H1 (cell line): Measurements from ENCODE around the gene IPO13. TPM values are rescaled to one million over a fixed set of nuclear protein-coding genes. Genes with fewer than 3 reads are reported as not detected.

ENCODE experiments used
- CTCF ChIA-PET: fragments of 300-600 bp; sonication (Branson Sonifier 250); formaldehyde crosslinking; loops from one replicate; lab custom pipeline; 2021; ENCODE audit not compliant: partially characterized antibody; lab: Charles Lee
- POLR2A ChIA-PET: fragments of 300-600 bp; sonication (Branson Sonifier 250); formaldehyde crosslinking; loops from one replicate; lab custom pipeline; 2021; ENCODE audit warnings: inconsistent platforms; ENCODE audit not compliant: partially characterized antibody; lab: Charles Lee
- DNase-seq, 2 experiments: peaks; one replicate each; pipeline versions ENCODE4 v3.0.0 to v3.0.0-alpha.2; 2010 to 2022; ENCODE audit warnings: low spot score in 2 of 2, low read depth in 1 of 2, mixed read lengths in 1 of 2
- FAIRE-seq: peaks from 2 replicates; lab custom pipeline; 2011; peaks lifted over from hg19 to GRCh38; lab: Jason Lieb, UNC
- H2AFZ ChIP-seq: 2 replicates; pipeline ENCODE4 v1.8.1; 2012; ENCODE audit warnings: low read length, inconsistent platforms
- H2AK5ac ChIP-seq: 2 replicates; pipeline ENCODE4 v1.6.1; 2013; ENCODE audit warnings: low read depth, low read length
- H2BK120ac ChIP-seq: replicated peaks from 2 replicates; pipeline ENCODE3; 2013; ENCODE audit warnings: low read depth, low read length, inconsistent platforms
- H2BK12ac ChIP-seq: 2 replicates; pipeline ENCODE4 v1.6.1; 2013; ENCODE audit warnings: low read depth, low read length
- H2BK15ac ChIP-seq: 2 replicates; pipeline ENCODE4 v1.6.1; 2013; ENCODE audit warnings: low read length
- H2BK20ac ChIP-seq: 2 replicates; pipeline ENCODE4 v1.6.1; 2013; ENCODE audit warnings: low read length
- H2BK5ac ChIP-seq: 2 replicates; pipeline ENCODE4 v1.6.1; 2013; ENCODE audit warnings: low read depth, low read length
- H3K14ac ChIP-seq: 2 replicates; pipeline ENCODE4 v1.6.1; 2013; ENCODE audit warnings: inconsistent platforms; ENCODE audit not compliant: insufficient read length
- H3K18ac ChIP-seq: 2 replicates; pipeline ENCODE4 v1.6.1; 2013; ENCODE audit warnings: low read length; ENCODE audit errors: extremely low read depth
- H3K23ac ChIP-seq: 2 replicates; pipeline ENCODE4 v1.6.1; 2013; ENCODE audit warnings: inconsistent platforms; ENCODE audit not compliant: insufficient read length
- H3K23me2 ChIP-seq: 2 replicates; pipeline ENCODE4 v1.6.1; 2013; ENCODE audit warnings: low read depth, low read length
- H3K27ac ChIP-seq: 2 replicates; pipeline ENCODE4 v1.6.1; 2011; ENCODE audit warnings: low read depth, low read length, inconsistent platforms
- H3K27me3 ChIP-seq, 4 experiments: replicated peaks in 1 of 4; 1 replicate in 1 of 4; 2 replicates in 3 of 4; pipeline versions ENCODE4 v1.6.1 to v1.8.1; 2011 to 2013; ENCODE audit warnings: low read length in 3 of 4, mild to moderate bottlenecking in 3 of 4, inconsistent platforms in 2 of 4, mixed read lengths in 2 of 4, moderate library complexity in 1 of 4; ENCODE audit not compliant: control insufficient read depth in 3 of 4, insufficient read depth in 3 of 4; ENCODE audit errors: extremely low read depth in 1 of 4
- H3K36me3 ChIP-seq, 4 experiments: 2 replicates each; pipeline versions ENCODE4 v1.6.1 to v1.8.1; 2011 to 2013; ENCODE audit warnings: mild to moderate bottlenecking in 4 of 4, low read length in 3 of 4, moderate library complexity in 2 of 4, control low read depth in 1 of 4, inconsistent platforms in 1 of 4; ENCODE audit not compliant: insufficient read depth in 4 of 4, control insufficient read depth in 2 of 4
- H3K4ac ChIP-seq: replicated peaks from 2 replicates; pipeline ENCODE3; 2013; ENCODE audit warnings: low read length, low read depth, mixed read lengths, inconsistent platforms; ENCODE audit not compliant: insufficient read length
- H3K4me1 ChIP-seq, 4 experiments: replicated peaks in 1 of 4; 1 replicate in 1 of 4; 2 replicates in 3 of 4; pipeline versions ENCODE4 v1.6.1 to v1.8.1; 2011 to 2013; ENCODE audit warnings: low read length in 3 of 4, inconsistent platforms in 2 of 4, mixed read lengths in 1 of 4; ENCODE audit not compliant: insufficient read depth in 4 of 4, control insufficient read depth in 3 of 4
- H3K4me2 ChIP-seq, 2 experiments: 2 replicates each; pipeline versions ENCODE4 v1.6.1 to v1.8.1; 2011 to 2013; ENCODE audit warnings: low read depth in 2 of 2, low read length in 2 of 2, control low read depth in 1 of 2, inconsistent platforms in 1 of 2, mild to moderate bottlenecking in 1 of 2; ENCODE audit not compliant: insufficient read depth in 1 of 2
- H3K4me3 ChIP-seq, 4 experiments: fragments of 200-600, 300-600 bp in 1 of 4; sonication (generic), shearing (Covaris generic), sonication (Bioruptor Twin) in 1 of 4; 2 replicates each; pipeline versions ENCODE4 v1.5.1 to v1.8.1; 2011 to 2016; ENCODE audit warnings: low read length in 4 of 4, low read depth in 3 of 4, control low read depth in 2 of 4, inconsistent platforms in 2 of 4, mild to moderate bottlenecking in 2 of 4, mixed read lengths in 1 of 4, moderate library complexity in 1 of 4; ENCODE audit not compliant: insufficient read depth in 2 of 4; ENCODE audit errors: extremely low read depth in 1 of 4
- H3K56ac ChIP-seq: replicated peaks from 2 replicates; pipeline ENCODE3; 2013; ENCODE audit warnings: low read depth, mild to moderate bottlenecking, mixed read lengths, low read length, inconsistent platforms; ENCODE audit not compliant: insufficient read length
- H3K79me1 ChIP-seq: 2 replicates; pipeline ENCODE4 v1.6.1; 2013; ENCODE audit warnings: low read depth, low read length, control low read depth
- H3K79me2 ChIP-seq, 2 experiments: 2 replicates each; pipeline versions ENCODE4 v1.6.1 to v1.8.1; 2012 to 2013; ENCODE audit warnings: low read length in 2 of 2, mild to moderate bottlenecking in 2 of 2, inconsistent platforms in 1 of 2; ENCODE audit not compliant: insufficient read depth in 2 of 2, control insufficient read depth in 1 of 2
- H3K9ac ChIP-seq, 4 experiments: replicated peaks in 1 of 4; 1 replicate in 1 of 4; 2 replicates in 3 of 4; pipeline versions ENCODE4 v1.6.1 to v1.8.1; 2011 to 2013; ENCODE audit warnings: low read depth in 3 of 4, low read length in 3 of 4, control low read depth in 2 of 4, mild to moderate bottlenecking in 2 of 4, moderate library complexity in 2 of 4, inconsistent platforms in 1 of 4; ENCODE audit errors: extremely low read depth in 1 of 4
- H3K9me3 ChIP-seq, 2 experiments: 2 replicates each; pipeline versions ENCODE4 v1.6.1 to v1.8.1; 2012 to 2013; ENCODE audit warnings: mild to moderate bottlenecking in 2 of 2, moderate library complexity in 2 of 2, control low read depth in 1 of 2, inconsistent platforms in 1 of 2, low read depth in 1 of 2, low read length in 1 of 2, mixed read lengths in 1 of 2; ENCODE audit not compliant: insufficient read depth in 2 of 2
- H4K20me1 ChIP-seq, 2 experiments: replicated peaks in 1 of 2; 2 replicates each; pipeline versions ENCODE3 to v1.8.1; 2011 to 2013; ENCODE audit warnings: inconsistent platforms in 2 of 2, low read length in 2 of 2, mild to moderate bottlenecking in 1 of 2; ENCODE audit not compliant: insufficient read depth in 2 of 2, control insufficient read depth in 1 of 2
- H4K5ac ChIP-seq: 2 replicates; pipeline ENCODE4 v1.6.1; 2013; ENCODE audit warnings: low read length, low read depth, mixed read lengths, inconsistent platforms; ENCODE audit not compliant: insufficient read length
- H4K8ac ChIP-seq: 2 replicates; pipeline ENCODE4 v1.8.0; 2013; ENCODE audit warnings: mild to moderate bottlenecking, moderate library complexity, low read length, inconsistent platforms; ENCODE audit not compliant: insufficient read depth; ENCODE audit errors: extremely low read depth
- H4K91ac ChIP-seq: replicated peaks from 2 replicates; pipeline ENCODE3; 2013; ENCODE audit warnings: low read length, mixed read lengths, inconsistent platforms; ENCODE audit not compliant: insufficient read length
- CEBPB ChIP-seq: IDR thresholded peaks from 2 replicates; pipeline ENCODE4 v1.6.1; 2012; ENCODE audit warnings: low read depth, low read length
- CHD1 ChIP-seq: IDR thresholded peaks from 2 replicates; pipeline ENCODE4 v1.6.1; 2012; ENCODE audit warnings: low read depth, low read length, improper control_type of control experiment
- GABPA ChIP-seq: IDR thresholded peaks from 2 replicates; pipeline ENCODE4 v1.6.1; 2011; ENCODE audit warnings: mild to moderate bottlenecking, low read length, moderate library complexity, borderline replicate concordance; ENCODE audit not compliant: insufficient read depth
- KDM1A ChIP-seq: fragments of 200-600, 300-600 bp; sonication (generic); IDR thresholded peaks from 2 replicates; pipeline ENCODE4 v1.7.1; 2016; ENCODE audit warnings: mild to moderate bottlenecking, low read length, borderline replicate concordance
- NRF1 ChIP-seq: IDR thresholded peaks from 2 replicates; pipeline ENCODE4 v1.6.1; 2011; ENCODE audit warnings: mild to moderate bottlenecking, low read depth, low read length, improper control_type of control experiment
- RBBP5 ChIP-seq: IDR thresholded peaks from 2 replicates; pipeline ENCODE4 v1.7.1; 2012; ENCODE audit warnings: low read depth, mild to moderate bottlenecking, inconsistent platforms, low read length, moderate library complexity, borderline replicate concordance
- SAP30 ChIP-seq: fragments of 300-600 bp; sonication (generic); IDR thresholded peaks from 2 replicates; pipeline ENCODE4 v1.7.1; 2012; ENCODE audit warnings: low read length, moderate library complexity, mild to moderate bottlenecking, inconsistent platforms; ENCODE audit not compliant: insufficient read depth, insufficient replicate concordance
- SIRT6 ChIP-seq: IDR thresholded peaks from one replicate; pipeline ENCODE4 v1.7.1; 2012; ENCODE audit warnings: low read length, inconsistent platforms
- SP1 ChIP-seq: IDR thresholded peaks from 2 replicates; pipeline ENCODE4 v1.6.1; 2011; ENCODE audit warnings: low read depth, low read length
- SRF ChIP-seq: IDR thresholded peaks from 2 replicates; pipeline ENCODE4 v1.6.1; 2011; ENCODE audit warnings: mild to moderate bottlenecking, low read depth, low read length, moderate library complexity
- USF2 ChIP-seq: IDR thresholded peaks from 2 replicates; pipeline ENCODE4 v1.6.1; 2011; ENCODE audit warnings: low read length, improper control_type of control experiment
- whole genome bisulfite sequencing, 2 experiments: shearing (Covaris generic) in 1 of 2; methylation state at CpG; one replicate each; pipeline versions ENCODE4 v1.1.6 to v1.1.7; 2013 to 2015; ENCODE audit warnings: low lambda C conversion rate in 2 of 2, mixed read lengths in 2 of 2, inconsistent platforms in 1 of 2, low coverage in 1 of 2, missing lambda C conversion rate in 1 of 2; ENCODE audit not compliant: insufficient replicate concordance in 2 of 2, insufficient coverage in 1 of 2, insufficient read length in 1 of 2; ENCODE audit errors: extremely low coverage in 1 of 2, missing lambda C conversion rate in 1 of 2; 5-methylcytosine and 5-hydroxymethylcytosine counted together
- polyA plus RNA-seq, 7 experiments: library from polyadenylated mRNA; depleted of rRNA in 3 of 7; stranded (reverse) in 5 of 7; unstranded in 2 of 7; fragments of >200 nt in 5 of 7; fragments of 200-250 nt in 2 of 7; gene quantifications; 1 replicate in 5 of 7; 2 replicates in 1 of 7; 4 replicates in 1 of 7; pipeline versions ENCODE4 v1.2.1 to v1.2.3, GENCODE V29; 2011 to 2013; ENCODE audit warnings: missing spikeins in 2 of 7, mixed read lengths in 2 of 7
- total RNA-seq: library from RNA; stranded (reverse); fragmentation: NEBNext Ultra II Directional; extraction: Animal tissue kit (Norgen Biotek cat#: 25700); gene quantifications from 2 replicates; pipeline ENCODE4 v1.2.1, GENCODE V29; 2021

IPO13 gene
- total and polyA plus RNA-seq, 2 of the 8 experiments (the other 6 are each of a cell fraction or from before 2014, with no cell fraction given), result 23.0 to 27.0 TPM

- POLR2A ChIA-PET, result interaction anchor here (0.7 to 13.6 kb wide), 8 partner anchors 9 to 76 kb away, joined by 3 to 189 read pairs (median 4); partner anchors contain the start of genes ATP6V0B, B4GALT2, DPH2 and IPO13
- H4K8ac ChIP-seq, result no peak overlapping the region
- TF ChIP-seq SIRT6 (no peak), NRF1 (no peak), SAP30 (no peak), SP1 (no peak), RBBP5 (no peak), SRF (no peak), CHD1 (no peak), KDM1A (no peak), GABPA (no peak), USF2 (no peak), CEBPB (no peak)
Measured at GRCh38 chr1:43987159-43987902, 40.6 kb downstream of the IPO13 start.

More at GRCh38 chr1:43987159-43987902, 40.6 kb downstream of the IPO13 start:
- peaks cover 3% of the 10 kb centered on the region for H3K79me1 ChIP-seq
- no peak overlapping the region for H4K5ac ChIP-seq
- no peaks in the 10 kb centered on the region for H3K9me3 ChIP-seq
- H2AFZ ChIP-seq, result no peak overlapping the region
- H3K27me3 ChIP-seq, result no peaks in the 10 kb centered on the region
- no peak overlapping the region for H2BK12ac ChIP-seq
- WGBS, 2 experiments, result 91% methylated on average over 6 of the region's 6 CpGs; no CpG with 5 or more reads in 1 of the 2 experiments
- no peak overlapping the region for H2AK5ac ChIP-seq
- no peak overlapping the region for H3K14ac ChIP-seq
- no peak for DNase-seq
- H3K4me2 ChIP-seq, result no peak overlapping the region
- H3K23ac ChIP-seq, result no peak overlapping the region
- H3K4me1 ChIP-seq, result peaks cover 0 to 5% (median 2%) of the 10 kb centered on the region in 4 experiments; a peak in 5 of 7 replicates
- H4K91ac ChIP-seq, result no peak overlapping the region
- no peak overlapping the region for H3K18ac ChIP-seq
- no peak overlapping the region for H2BK15ac ChIP-seq
- H3K23me2 ChIP-seq, result peaks cover 10% of the 10 kb centered on the region; the same call in 1 of the 2 replicates
- H3K4ac ChIP-seq, result no peak overlapping the region
- H2BK20ac ChIP-seq, result no peak overlapping the region
- no peak for FAIRE-seq
- no peaks in the 10 kb centered on the region for H3K79me2 ChIP-seq
- H3K4me3 ChIP-seq, result no peak overlapping the region
- H2BK120ac ChIP-seq, result no peak overlapping the region
- H2BK5ac ChIP-seq, result no peak overlapping the region; the same call in 1 of the 2 replicates
- no peak overlapping the region for H3K27ac ChIP-seq
- H3K36me3 ChIP-seq, result peaks cover 0 to 15% (median 5%) of the 10 kb centered on the region in 4 experiments; a peak in 3 of 8 replicates
- H4K20me1 ChIP-seq, result peaks cover 0 to 15% of the 10 kb centered on the region in 2 experiments
- no peak overlapping the region for H3K56ac ChIP-seq
- CTCF ChIA-PET, result interaction anchor here (0.8 to 21.8 kb wide), 14 partner anchors 11 to 566 kb away, joined by 3 to 478 read pairs (median 3); partner anchors contain the start of gene ATP6V0B
- no peak overlapping the region for H3K9ac ChIP-seq
